ENCODE measurements around the gene CDK14.

DNA sequence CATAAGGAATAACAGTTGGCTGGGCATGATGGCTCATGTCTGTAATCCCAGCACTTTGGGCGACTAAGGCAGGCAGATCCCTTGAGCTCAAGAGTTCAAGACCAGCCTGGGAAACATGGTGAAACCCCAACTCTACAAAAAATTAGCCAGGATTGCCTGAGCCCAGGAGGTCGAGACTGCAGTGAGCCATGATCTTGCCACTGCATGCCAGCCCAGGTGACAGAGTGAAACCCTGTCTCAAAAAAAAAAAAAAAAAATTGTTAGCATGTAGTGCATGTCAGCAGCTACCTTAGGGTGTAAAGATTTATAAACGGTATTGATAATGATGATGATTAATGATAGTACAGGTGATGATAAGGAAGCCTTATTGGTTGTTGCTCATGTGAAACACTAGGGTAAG is 336.9 kb downstream of the CDK14 start:
- TF ChIP-seq, protein P1, sequence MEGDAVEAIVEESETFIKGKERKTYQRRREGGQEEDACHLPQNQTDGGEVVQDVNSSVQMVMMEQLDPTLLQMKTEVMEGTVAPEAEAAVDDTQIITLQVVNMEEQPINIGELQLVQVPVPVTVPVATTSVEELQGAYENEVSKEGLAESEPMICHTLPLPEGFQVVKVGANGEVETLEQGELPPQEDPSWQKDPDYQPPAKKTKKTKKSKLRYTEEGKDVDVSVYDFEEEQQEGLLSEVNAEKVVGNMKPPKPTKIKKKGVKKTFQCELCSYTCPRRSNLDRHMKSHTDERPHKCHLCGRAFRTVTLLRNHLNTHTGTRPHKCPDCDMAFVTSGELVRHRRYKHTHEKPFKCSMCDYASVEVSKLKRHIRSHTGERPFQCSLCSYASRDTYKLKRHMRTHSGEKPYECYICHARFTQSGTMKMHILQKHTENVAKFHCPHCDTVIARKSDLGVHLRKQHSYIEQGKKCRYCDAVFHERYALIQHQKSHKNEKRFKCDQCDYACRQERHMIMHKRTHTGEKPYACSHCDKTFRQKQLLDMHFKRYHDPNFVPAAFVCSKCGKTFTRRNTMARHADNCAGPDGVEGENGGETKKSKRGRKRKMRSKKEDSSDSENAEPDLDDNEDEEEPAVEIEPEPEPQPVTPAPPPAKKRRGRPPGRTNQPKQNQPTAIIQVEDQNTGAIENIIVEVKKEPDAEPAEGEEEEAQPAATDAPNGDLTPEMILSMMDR (IDR thresholded peaks at IDR 0.05), result no peak
- no peak for TF ChIP-seq POLR2A (IDR thresholded peaks at IDR 0.05)

Data from ovary (tissue), 3 donors.